HG03432 (cell line): ENCODE data around the gene PEAR1.

ENCODE experiments used
- ATAC-seq: cut with Tn5 transposase; IDR thresholded peaks from one replicate; pipeline ENCODE4 v1.9.1; 2021; ENCODE audit warnings: mild to moderate bottlenecking, moderate library complexity; ENCODE audit not compliant: unreplicated experiment

Gene PEAR1

DNA sequence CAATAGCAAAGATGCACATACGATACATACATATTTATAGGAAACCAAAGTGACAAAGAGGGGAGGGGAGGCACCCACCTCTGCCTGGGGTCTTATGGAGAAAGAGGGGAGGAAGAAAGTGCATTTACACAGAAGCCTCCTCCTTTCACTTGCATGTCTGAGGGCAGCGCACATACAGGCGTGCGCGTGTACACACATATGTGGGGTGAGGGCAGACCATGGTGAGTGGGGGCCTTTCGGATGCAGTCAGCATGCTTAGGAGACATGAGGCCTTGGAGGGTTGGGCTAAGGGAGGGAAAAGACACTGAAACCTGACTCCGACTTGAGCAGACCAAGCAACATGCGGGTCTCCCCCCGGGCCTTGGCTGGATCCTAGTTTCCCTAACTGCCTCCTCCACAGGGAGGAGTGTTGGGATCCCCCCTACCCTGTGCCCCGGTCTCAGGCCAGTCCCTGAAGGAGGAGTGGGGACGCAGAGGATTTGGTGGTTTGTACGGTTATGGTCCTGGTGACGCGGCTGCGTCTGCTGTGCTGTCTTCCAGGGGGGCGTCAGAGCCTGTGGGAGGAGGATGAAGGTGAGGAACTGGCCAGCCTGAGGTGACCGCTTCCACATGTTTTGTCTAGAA is 42.1 kb downstream of the PEAR1 start:
- no peak for ATAC-seq

DNA sequence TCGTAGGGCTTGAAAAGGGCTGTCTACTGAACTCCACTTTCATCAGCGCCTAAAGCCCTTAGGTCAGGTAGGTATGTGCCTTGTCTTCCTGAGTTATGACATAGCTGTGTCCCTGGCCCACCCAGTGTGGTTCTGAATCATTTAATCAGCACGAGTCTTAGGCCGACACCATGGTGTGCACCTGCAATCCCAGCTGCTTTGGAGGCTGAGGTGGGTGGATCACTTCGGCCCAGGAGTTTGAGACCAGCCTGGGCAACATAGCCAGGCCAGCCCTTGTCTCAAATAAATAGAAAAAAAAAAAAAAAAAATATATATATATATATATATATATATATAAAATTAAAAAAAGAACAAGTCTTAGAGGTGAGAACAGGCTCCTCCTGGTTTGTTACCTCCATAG is 42.7 kb downstream of the PEAR1 start:
- no peak for ATAC-seq

DNA sequence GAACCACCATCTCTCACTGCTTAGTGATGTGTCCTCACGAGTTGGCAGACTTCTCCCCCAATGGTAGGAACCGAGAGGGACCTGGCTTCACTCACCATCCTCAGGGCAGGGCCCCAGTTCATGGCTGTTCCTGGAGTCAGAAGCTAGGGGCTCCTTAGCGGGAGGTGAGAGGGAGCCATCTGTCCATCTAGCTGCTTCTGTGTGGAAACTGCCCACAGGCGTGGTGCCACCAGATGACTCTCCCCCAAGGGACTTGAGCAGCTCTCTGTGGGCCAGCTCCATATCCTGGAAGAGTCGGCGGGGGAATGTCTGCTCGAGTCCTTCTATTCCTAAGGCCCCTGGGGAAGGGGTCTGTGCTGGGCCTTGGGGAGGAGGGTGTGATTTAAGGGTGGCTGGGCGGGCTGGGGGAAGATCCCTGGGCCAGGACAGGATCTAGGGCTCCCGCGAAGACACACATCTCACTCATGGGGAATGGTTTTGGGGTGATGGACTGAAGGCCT is 43.3 kb downstream of the PEAR1 start:
- ATAC-seq, result no peak

DNA sequence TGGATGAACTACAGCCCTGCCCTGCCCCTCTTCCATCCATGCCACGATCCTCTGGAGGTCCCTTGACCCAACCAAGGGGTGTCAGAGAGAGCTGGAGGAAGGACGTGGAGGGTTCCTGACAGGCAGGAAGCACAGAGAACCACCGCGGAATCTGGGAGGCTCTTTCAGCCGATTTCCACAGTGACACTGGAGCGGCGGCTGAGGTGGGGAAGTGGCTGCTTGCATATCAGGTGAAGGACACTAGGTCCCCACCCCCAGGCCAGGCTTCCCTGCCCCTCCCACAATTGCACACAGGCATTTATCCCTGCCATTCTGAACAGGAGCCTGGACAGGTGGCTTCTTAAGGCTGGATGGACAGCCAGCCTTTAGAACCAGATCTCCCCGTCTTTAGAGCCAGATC is 44.4 kb downstream of the PEAR1 start:
- ATAC-seq, result no peak

DNA sequence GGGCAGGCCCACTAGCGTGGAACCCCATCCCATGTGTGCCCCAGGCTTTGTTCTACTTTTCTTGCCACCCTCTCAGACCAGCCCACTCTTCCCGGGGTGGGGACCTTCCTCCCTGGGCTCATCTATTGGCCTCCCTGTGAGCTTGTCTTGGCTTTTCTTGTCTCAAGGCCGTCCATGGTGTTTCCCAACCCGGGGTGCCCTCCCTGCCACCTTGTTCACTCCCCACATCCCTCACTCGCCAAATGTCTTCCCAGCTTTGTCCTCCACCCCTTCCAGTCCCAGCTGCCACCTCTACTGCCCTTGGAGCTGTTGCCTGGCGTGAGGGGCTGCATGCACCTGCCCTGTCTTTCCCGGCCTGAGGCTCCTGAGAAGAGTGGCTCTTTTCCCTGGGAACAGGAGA is 45.3 kb downstream of the PEAR1 start:
- ATAC-seq, result no peak

DNA sequence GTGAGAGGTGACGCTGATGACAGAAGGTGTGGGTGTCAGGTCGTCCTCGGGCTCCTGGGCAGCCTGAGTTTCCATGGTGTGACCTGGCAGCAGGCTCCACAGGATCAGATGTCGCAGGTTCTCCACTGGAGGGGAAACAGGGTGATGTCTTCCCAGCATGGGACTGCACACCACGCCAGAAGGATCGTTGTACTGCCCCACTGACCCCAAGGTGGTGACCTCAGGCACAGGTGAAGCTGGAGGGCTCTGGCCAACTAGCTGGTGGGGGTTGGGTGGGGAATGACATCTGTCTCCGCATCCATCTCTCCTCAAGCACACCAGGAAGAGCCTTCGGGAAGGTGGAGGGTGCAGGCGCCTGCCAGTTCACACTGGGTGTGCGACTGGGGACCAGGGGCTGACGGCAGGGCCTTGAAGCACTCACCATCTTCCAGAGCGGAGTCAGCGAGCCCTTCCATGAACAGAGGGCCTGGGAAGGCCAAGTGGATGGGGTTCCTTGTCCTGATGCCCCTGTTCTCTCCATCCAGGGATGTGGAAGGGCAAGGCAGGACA is 46.3 kb downstream of the PEAR1 start:
- ATAC-seq, result no peak

DNA sequence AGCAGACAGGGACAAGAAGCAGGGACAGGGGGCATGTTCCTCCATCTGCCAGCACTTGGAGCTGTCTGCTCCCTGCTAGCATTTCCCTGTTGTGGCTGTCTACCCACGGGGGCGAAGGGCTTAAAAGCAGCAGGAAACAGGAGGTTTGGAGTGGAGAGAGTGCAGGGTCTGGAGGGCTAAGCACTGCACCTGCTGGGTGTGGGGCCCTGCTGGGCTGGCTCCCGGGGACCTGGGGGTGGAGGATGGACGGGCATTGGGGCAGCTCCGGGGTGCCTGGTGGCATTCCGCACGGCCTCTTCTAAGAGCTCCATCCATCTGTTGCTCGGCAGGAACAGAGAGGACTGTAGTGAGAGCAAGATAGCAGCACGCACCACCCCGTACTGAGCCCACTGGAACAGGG is 48.2 kb downstream of the PEAR1 start:
- ATAC-seq, result no peak

DNA sequence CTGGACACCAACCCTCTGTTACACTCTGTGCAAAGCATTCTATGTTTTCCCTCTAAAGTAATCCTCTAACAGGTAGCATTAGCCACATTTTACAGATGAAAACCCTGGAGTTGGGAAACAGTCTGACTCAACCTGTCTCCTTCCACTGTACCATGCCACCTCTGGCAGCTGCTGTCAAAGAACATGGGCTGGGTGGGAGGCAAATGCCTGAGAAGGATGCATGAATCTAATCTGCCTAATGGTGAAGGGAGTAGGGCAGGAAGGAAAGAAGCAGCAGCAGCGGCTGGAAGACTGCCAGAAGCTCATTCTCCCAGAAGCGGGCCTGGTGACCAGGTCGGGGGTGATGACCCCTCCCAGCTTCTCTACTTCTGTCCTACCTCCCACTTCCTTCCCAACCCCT is 48.7 kb downstream of the PEAR1 start:
- no peak for ATAC-seq

DNA sequence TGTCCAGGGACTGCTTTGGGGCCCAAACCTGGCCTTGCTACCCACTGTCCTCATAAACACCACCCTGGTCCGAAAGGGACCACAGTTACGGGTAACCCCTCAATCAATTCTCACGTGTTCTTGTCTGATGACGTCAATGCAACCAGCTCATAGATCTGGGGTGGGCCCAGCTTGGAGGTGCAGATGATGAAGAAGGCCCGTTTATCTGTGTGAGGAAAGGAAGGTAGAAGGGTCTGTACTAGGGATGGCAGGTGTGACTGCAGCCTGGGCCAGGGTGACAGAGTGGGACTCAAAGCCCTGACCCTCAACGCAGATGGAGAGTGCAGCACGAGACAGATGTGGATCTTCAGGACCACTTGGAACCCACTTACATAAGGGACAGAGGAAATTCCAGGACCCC is 49.1 kb downstream of the PEAR1 start:
- ATAC-seq, result no peak

DNA sequence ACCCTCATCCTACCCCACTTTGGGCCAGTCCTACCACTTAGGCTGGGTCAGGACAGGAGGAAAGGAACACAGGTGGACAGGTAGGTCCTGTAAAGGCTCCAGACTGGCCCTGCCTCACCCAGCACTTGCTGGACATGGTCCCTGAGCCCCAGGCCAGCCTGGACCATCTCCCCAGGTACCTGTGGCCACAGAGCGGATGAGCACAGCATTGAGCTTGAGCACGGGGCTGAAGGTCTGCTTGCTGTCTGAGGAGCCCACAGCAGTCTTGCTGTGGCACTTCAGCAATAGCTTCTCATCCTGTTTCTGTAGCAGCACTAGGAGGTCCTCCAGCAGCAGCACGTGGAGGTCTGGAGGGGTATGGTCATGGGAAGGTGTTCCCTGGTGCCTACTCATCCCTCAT is 50.2 kb downstream of the PEAR1 start:
- ATAC-seq, result no peak

DNA sequence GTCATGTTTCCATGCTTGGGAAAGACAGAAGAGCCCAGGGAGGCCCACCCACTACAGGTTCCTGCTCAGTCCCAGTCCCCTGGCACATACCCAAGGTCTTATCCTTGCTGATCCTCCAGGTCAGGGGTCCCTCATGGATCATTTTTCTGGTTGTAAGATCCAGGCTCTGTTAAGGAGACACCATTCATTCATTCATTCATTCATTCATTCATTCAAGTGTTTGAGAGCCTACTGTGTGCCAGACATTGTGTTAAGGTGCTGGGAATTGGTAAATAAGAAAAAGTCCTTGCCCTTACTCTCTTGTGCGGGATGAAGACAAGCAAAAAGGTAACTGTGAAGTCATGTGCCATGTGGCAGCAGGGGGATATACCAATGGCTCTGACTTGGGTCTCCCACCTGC is 50.8 kb downstream of the PEAR1 start:
- ATAC-seq, result no peak

DNA sequence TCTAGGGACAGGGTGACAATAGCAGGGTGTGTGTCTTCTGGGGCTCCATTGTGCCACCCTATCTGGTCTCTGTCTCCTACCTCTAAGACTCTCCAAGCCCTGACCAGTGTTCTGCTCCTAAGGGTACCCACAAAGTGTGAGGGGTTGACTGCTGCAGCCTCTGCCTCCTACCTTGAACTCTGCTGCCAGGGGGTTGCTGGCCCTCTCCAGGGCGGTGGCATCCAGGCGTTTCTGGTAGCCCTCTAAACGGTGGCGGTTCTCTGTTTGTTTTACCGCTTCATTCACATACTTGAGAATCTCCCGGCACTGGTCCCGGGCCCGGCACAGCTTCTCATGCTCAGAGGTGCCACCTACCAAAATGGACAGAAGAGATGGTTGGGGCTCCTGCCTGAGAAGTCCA is 51.3 kb downstream of the PEAR1 start:
- no peak for ATAC-seq

DNA sequence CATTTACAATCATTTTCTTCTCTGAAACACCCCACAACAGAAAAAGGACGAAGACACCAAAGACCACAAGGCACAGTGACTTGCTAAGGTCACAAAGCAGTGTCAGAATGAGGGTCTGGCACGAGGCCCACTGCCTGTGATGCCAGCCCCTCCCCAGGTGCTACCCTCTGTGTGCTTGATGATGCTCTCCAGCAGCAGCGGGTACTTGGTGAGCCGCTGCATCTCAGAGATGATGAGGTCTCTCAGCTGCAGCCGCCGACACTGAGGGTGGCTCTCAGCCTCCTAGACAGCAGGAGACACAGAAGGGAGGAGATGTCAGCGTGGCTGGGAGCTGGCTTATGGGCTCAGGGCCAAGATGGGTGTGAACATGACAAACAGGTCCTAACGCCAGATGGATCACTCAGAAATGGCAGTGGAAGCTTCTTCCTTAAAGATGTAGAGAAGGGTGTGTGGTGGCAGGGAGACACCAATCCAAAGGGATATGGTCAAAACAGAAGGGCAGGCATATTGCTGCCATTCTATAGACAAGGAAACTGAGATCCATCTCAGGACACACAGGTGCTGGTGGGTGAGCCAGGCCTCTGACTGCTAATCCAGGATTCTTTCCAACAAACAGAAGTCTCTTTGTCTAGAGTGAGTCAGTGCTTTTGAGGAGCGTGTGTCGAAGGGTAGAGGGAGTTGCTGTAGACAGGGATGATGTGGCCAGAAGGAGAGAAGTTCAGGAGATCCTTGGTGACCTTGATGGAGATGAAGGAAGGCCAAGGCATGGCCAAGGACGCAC is 52.6 kb downstream of the PEAR1 start:
- ATAC-seq, result no peak

DNA sequence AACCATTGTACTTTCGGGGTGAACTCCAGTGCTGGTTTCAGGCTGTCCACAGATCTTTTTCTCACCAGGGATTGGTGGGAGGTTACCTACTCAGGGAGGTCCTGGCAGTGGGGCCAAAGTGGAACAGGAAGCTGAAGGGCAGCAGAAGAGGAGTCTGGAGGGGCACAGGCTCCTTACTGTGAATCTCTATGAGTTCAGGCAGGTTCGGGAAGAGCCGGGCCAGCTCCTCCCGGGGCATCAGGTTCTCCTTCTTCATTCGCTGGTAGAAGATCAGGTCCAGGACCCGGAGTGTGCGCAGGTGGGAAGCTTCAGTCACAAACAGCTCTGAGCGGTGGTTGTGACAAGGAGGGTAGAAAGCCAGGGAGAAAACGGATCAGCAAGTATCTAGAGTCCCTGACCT is 53.6 kb downstream of the PEAR1 start:
- ATAC-seq, result no peak

DNA sequence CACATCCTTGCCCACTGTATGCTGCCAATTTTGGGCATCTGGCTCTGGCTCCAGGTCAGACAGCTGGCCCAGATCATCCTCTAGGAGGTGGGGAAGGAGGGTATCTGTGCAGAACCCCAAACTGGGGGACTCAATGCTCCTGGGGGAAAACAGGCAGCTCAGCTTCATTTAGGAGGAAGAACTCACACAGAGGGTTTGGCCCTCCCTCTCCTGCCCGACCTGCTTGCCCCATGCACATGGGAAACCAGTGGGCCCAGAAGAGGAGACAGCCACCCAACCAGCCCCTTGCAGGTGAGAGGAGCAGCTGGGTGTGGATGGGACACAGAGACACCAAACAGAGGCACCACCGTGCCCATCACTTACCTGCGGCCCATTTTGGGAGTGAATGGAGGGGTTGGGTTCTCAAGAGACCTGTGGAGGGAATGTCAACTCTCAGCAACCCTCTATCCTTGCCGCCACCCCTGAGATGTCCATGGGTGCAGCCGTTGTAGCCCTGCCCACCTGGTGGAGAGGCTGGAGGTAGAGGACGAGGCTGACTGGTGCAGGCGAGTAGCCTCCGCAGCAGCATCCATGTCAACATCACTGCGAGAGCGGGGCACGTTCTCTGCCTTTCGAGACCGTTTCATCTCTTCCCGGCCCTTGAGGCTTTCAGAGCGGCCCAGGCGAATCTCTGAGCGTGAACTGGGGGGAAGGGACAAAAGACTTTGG is 54.5 kb downstream of the PEAR1 start:
- no peak for ATAC-seq

DNA sequence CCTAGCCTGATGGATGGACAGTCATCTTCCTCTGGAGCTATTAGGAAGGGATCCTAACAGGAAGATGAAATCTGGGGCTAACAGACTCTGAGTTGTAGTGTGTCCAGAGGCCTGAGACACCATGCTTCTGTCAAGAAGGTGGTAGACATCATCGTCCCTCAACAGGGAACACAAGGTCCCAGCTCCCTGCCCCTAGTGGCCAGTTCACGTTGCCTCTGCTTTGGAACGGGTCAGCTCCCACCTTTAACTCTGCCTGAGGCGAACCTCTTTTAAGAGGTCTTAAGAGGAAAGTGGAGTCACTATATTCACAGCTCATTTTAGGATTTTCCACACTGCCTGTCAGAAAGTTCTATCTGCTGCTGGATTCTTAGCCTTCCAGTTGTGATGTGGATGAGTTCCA is 55.2 kb downstream of the PEAR1 start:
- no peak for ATAC-seq

DNA sequence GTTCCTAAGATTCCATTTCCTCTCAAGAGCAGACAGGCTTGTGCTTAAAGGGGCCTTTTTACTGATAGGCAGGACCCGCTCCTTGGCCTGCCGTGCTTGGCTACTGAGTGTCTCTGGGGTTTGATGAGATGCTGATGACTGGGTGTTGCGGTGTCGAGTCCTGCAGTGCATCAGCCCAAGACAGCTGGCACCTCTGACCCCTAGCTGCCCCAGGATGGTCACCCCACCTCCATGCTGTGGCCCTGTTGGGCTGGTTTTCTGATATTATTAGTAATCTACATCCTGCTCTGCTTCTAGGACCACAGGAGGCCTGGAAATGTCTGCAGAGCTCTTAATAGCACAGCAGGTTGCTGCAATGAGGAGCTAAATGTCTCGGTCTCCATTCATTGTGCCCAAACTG is 55.6 kb downstream of the PEAR1 start:
- ATAC-seq, result no peak

DNA sequence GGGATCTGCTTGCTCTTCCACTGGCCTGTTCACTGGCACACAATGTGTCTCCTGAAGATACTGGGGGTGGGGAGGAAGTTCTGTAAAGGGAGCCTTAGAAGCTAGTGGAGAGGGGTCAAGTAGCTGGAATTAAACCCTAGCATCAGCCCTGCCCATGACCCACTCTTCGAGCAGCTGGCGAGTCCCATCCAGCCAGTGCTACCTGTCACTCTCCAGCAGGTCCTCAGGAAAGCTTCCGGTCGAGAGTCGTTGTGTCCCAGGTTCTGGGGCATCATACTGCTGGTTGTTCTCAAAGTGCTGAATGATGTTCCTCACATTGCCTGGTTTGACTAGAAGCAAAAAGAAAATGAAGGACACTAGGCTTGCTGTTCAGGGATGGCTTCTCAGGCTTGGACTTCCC is 57.9 kb downstream of the PEAR1 start:
- no peak for ATAC-seq

DNA sequence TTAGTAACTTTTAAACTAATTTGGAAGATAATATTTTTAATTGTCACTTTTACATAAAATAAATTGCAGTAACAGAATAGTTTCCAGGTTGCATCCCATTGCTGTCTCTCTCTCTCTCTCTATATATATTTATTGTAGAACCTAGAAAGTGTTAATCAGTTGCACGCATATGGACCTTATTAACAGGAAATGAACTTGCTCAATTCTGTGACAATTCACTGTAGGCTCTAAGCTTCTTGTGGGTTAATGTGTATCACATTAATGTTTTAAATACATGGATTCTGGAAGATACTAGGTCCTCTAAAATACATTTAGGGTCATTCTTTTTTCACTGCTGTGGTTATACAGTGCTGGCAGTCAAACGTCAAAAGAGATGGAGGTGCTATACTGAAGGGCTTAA is 60.1 kb downstream of the PEAR1 start:
- no peak for ATAC-seq

DNA sequence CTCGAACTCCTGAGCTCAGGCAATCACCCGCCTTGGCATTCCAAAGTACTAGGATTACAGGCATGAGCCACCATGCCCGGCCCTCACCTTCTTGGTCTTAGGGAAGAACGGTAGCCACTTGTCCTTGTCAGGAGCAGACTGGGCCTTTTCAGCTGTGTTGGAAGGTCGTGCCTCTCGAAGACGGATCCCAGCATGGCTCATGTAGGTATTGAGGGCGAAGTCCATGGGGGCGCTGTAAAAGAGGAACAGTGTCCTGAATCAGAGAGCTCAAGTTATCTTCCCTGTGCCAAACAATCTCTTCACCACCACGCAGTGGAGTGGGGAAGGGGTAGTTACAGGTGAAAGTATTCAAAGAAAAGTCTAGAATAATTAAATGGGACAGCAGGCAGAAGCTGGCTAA is 62.8 kb downstream of the PEAR1 start:
- ATAC-seq, result no peak

DNA sequence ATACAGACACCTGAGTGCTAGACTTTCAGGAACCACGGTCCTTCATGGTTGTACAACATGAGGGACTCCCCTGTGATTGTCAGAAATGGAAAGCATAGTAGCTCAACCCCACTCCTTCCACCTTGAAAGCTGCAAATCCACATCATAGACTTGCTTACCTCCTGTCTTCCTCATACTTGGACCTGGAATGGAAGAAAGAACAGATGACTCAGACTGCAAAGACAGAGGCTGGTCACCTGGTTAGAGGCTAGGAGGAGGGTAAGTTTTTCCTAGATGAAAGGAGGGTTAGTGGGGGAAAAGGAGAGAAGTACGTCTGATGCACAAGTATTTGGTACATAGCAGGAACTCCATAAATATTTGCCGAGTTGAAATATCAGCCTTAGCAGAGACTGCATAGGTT is 64.1 kb downstream of the PEAR1 start:
- no peak for ATAC-seq

DNA sequence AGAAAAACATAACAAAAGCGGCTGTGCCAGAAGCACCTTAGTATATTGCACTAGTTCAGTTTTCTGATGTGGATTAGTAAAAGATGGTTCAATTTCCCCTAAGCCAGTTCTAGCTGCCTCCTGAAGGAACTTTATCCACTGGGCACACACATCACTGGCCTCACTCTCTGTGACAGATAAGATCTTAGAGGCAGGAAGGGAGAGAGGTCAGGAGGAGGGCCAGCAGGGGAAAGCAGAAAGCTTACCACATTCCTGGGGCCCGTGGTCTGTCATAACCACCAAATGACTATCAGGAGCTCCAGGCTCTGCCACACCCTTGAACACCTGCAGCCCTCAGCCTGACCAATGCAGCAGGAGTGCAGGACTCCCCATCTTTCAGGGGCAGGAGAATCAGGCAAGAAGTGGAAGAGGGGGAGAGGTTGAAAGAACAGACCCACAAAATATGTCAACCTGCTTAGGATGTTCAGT is 64.8 kb downstream of the PEAR1 start:
- ATAC-seq, result no peak
